NOMO-1 treated with DMSO at 0.1 percent for 48 hours (cell line): ENCODE measurements around the gene REPS2.
"Not testable (repeated sequence)": the region's sequence is repeated elsewhere in the genome, so short reads cannot be mapped to it uniquely, and the experiment has no call there.

Experiments
- DNase-seq: peaks from one replicate; lab custom pipeline; 2025; ENCODE audit not compliant: unreplicated experiment; lab: John Stamatoyannopoulos, UW

REPS2 gene

DNA sequence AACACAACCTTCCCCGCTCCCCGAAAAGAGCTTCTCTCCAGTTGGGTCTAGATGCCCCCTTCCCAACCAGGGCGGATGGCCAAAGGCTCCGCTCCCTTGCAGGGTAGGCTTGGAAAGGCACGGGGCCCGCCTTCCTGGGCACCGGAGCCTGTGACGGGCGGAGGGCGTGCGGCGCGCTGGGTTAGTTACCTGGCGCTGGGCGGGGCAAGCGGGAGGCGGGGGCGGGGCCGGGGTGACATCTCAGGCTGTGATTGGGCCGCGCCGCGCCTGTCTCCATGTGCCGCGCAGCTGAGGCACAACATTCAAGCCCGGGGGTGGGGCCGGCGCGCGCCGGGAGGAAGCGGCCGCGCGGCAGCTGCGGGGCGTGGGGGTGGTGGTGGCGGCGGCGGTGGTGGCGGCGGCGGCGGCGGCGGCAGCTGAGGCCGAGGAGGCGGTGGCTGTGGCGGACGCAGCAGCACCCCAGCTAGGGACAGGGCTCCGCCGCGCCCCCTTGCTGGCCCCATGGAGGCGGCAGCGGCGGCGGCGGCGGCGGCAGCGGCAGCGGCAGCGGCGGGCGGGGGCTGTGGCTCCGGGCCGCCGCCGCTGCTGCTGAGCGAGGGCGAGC is at the start of gene REPS2:
Gene REPS2 (plus strand): TSS at position 298 of the 604 bp plus-strand sequence. CDS start 204 bp downstream, at position 502.
- peak; percentile 66 for DNase-seq

DNA sequence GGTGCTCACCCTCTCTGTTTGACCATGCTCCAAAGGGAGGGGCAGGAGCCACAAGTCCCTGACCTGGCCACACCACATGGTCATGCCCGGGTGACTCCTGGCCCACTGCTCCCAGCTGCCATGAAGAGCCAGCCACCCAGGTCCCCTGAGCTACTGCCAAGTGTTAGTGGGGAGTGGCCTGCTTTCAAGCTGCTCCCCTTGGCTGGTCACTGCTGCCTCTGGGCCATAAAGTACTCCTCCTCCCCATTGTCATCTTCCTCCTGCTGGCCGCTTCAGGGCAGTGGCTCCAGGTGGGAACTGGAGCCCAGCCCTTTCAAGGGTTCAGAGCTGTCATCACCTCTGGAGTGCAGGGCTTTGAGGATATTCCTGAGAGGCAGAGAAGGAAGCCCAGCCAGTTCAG is 49.0 kb upstream of the REPS2 start:
- no peak for DNase-seq

DNA sequence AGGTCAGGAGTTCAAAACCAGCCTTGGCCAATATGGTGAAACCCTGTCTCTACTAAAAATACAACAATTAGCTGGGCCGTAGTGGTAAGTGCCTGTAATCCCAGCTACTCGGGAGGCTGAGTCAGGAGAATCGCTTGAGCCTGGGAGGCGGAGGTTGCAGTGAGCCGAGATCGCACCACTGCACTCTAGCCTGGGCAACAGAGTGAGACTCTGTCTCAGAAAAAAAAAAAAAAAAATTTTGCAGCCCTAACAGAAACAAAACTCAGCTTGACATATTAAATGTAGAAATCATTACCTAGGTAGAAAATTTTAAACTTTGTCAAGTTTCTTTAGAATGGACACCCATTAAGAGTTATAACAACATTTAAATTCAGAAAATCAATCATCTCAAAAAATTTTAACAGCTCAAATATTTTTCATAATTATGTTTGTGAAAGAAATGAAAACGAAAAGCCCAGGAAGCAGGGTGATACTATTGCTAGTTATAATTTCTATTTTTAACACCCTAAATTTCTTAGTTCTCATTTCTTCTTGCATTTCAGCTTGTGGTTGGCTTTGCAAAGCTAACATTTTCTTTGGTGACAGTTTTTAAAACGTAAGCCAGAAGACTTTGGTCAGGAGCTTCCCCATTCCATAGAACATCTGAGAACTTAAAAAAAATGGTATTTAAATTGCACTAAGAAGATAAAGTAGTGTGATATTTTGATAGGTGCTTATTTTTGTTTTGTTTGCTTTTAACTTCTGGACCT is 43.0 kb upstream of the REPS2 start:
- peak; percentile 93 for DNase-seq

DNA sequence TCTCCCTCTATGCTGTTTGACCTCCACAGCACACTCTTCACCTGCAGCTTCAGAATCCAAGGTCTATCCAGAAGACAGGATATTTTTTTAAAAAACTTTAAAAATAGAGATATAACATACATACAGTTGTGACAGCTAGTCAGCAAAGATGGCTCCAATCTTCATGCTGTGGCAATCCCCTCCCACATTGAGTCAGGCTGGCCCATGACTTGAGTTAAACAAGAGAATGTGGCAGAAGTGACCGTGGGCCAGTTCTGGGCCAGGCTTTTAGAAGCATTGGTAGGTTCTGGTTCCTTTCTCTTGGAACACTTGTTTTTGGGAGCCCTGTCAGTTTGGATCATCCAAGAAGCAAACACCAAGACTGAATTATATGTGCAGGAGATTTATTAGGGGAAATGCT is 36.1 kb upstream of the REPS2 start:
- DNase-seq: no peak

DNA sequence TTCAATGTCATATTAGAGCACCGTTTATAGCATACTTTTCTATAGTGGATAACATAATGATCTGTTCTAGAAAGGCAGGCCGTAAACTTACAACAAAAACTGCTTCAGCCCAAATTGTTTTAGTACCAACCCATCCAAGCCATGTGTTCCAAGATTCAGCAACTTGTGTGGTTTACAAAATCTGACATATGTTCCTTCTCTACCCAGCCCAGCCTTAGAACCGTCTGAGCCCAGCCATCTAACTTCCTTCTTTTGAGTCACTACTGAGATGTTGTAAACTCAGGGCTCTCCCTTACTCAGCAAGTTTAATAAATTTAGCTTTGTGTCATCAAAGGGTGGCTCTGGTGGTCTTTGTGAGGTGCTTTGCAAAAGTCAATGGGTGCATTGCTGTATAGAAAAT is 32.4 kb upstream of the REPS2 start:
- peak; percentile 96 for DNase-seq

DNA sequence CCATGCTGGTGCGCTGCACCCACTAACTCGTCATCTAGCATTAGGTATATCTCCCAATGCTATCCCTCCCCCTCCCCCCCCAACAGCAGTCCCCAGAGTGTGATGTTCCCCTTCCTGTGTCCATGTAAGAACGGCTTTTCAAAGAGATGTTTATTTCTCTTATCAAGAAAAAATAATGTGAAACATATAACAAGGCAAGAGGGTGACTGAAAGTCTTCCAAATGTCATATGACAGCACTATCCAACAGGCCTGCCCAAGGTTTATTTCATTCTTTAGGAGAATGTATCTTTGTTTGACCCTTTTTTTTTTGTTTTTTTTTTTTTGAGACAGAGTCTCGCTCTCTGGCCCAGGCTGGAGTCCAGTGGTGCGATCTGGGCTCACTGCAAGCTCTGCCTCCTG is 29.9 kb upstream of the REPS2 start:
- no peak for DNase-seq

DNA sequence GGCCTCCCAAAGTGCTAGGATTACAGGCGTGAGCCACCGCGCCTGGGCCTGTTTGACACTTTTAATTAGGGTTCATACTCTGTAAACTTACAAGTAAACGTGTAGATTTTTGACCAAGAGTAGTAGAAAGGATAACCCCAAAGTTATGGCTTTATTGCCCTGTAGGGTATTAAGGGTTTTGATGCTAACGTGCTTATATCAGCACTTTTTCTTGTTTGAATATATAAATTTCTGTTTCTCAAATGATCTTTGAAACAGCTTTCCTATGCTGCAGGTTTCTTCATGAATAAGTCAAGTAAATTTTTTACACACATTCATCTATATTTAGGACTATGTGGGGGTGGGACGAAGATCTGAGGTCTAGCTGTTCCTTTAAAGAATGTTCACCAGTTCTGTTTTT is 29.3 kb upstream of the REPS2 start:
- DNase-seq: no peak

DNA sequence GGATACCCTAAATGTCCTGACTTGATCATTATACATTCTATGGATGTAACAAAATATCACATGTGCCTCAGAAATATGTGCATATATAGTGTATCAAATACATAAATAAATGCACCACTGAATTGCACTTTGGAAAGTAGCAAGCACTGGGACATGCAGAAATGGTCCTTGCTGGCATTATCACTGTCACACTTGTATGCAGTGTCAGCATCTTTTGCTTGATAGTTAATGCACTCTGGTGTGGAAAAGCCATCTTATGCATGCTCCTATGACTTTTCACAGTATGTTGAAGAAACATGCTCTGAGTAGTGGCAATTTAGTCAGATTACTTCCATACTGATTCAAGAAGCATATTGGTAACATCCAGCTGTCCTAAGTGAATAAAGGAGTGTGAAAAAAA is 27.5 kb upstream of the REPS2 start:
- DNase-seq: no peak

DNA sequence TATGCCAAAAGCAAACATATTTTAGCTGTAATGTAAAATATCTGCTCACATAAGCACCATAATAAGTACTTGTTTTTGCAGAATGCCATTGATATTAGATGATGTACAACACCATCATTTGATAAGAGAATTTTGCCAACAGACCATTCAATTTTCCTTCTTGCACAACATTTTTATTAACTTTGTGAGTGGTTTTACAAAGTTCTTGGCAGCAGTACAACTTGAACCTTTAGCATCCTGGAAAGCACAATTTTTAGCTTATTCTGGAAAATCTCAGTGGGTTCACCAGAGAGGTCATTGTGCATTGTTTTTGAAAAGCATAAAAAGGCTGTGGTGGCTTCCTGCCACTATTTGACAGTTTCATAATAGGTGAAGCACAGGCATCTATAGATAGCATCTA is 26.4 kb upstream of the REPS2 start:
- DNase-seq: no peak

DNA sequence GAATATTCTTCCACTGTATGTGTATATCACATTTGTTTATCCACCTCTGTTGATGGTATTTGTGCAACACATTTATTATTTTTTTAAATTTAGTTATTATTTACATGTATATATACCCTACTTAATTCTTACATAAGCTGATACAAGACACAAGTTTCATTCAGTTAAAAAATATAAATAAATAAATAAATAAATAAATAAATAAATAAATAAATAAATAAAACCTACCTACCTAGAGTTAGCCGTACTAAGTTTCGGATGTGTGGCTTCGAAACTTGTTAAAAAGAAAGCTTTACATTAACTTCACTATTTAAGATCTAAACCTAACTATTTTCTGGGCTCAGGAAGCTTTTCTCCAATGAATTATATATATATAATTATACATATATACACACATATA is 23.3 kb upstream of the REPS2 start:
- DNase-seq: no peak

DNA sequence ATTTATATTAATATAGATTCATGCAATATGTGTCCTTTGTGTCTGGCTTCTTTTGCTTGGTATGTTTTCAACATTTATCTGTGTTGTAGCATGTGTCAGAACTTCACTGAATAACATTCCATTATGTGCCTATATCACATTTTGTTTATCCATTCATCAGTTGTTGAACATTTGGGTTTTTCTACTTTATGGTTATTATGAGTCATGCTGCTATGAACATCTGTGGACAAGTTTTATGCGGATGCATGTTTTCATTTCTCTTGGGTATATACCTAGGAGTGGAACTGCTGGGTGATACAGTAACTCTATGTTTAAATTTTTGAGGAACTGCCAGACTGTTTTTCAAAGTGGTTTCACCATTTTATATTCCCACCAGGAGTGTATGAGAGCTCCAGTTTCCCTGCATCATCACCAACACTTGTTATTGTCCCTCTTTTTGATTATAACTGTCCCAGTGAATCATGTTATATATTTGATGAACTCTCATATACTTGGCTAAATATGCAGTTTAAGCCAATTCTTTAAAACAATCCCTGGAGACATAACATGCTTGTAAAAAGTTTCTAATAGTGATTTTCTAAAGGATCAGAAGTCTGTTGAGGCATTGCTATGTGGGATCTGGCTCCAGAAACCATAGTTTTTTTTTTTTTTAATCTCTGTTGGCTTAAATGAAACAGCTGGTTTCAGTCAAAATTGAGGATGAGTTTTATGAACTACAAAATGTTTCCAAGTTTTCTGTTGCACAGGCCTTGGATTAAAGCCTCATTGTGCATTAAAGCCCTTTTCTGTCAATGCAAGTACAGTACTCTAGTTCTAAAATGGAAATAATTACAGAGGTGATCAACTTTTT is 21.6 kb upstream of the REPS2 start:
- DNase-seq: no peak

DNA sequence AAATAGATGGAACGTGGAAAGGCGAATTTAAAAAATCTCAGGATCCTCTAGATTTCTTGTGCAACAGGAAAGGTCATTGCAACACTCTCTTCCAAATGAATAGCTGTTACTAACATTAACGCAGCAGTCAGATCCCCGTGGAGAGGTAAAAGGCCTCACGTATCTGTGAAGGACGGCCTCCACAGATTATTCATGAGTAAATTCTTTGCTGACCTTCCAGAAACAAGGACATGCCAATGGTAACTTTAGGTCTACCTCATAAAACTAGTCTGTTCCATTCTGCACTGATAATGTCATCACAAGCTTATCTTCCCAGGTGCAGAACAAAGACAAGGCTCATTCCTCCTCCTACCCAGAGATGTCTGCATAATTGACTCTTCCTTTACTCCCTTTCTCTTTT is 16.1 kb upstream of the REPS2 start:
- no peak for DNase-seq

DNA sequence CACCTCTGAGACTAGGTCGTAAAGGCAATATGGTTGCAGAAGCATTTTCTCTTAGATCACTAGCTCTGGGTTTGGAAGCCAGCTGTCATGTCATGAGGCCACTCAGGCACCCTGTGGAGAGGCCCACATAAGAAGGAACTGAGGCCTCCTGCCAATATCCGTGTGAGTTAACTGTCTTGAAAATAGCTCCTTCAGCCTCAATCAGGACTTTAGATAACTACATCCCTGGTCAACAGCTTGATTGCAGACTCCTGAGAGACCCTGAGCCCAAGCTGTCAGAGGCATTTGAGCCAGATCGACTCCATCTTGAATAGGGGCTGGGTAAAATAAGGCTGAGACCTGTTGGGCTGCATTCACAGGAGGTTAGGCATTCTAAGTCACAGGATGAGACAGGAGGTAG is 15.1 kb upstream of the REPS2 start:
- peak; percentile 80 for DNase-seq

DNA sequence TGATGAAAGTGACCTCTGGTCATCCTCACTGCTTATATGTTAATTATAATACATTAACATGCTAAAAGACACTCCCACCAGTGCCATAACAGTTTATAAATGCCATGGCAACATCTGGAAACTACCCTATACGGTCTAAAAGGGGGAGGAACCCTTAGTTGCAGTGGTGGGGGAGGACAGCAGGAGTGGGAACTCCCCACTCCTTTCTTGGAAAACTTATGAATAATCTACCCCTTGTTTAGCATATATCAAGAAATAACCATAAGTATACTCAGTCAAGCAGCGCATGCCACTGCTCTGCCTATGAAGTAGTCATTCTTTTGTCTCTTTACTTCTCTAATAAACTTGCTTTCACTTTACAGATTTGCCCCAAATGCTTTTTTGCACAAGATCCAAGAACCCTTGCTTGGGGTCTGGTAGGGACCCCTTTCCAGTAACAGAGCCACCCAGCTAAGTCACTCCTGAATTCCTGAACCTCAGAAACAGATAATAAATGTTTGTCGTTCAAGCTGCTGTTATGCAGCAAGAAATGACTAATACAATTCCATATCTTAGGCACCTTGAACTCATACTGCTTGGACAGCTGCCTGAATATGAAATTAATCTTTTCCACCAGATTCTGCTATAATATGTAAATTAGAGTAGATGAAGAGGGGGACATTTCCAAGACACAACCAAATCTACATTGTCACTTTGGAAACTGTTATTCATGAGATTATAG is 14.4 kb upstream of the REPS2 start:
- no peak for DNase-seq

DNA sequence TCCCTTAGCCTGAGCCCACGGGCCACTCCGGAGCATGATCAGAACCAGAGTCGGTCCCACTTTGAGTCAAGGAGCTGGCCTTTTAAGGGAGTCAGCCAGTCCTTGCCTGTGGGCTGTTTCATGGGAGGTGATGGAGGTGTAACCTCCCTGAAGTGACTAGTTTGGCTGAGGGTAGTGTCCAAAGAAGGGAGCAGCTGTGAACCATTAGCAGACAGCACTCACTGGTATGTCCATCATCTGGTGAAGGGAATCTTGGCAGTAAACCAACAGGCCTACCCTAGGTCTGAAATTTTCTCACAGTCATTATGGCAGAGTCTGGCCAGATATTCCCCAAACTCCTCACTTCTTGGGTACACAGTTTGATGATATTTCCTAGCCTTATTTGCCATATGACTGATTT is 12.3 kb upstream of the REPS2 start:
- DNase-seq: no peak

DNA sequence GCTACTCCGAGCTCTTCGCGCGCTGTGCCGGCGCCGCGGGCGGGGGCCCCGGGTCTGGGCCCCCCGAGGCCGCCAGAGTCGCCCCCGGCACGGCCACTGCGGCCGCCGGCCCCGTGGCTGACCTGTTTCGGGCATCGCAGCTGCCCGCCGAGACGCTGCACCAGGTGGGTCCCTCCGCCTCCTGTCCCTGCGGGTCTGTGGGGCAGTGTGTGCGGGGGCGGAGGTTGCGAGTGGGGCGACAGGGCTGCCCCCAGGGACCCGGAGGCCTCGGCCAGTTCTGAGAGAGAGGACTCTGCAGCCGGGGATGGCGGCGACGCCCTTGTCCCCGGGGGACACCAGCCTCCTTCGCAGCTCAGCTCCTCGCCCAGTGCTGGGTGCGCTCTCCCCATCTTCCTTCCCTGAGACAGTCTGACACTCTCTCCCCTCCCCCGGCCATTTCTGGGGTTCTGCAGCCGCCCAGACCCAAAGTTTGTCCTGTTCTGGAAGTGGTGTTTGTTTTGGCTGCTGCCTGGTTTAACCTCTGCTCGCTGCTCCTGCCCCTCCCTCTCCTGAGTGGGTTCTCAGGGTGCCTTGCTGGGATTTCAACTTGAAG is 609 bp downstream of the REPS2 start:
- no peak for DNase-seq

DNA sequence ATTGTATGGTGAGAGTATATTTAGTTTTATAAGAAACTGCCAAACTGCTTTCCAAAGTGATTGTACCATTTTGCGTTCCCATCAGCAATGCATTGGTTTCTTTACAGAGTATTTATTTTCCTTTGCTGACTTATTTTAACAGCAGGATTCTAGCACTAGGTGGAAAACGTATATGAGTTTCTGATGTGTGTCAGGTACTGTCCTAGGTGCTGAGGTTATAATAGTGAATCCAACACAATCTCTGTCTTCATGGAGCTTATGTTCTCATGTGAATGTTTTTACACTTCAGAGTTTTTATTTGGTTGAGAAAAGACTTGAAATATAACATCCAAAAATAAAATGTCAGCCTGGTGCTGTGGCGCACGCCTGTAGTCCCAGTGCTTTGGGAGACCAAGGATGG is 4.0 kb downstream of the REPS2 start:
- no peak for DNase-seq

DNA sequence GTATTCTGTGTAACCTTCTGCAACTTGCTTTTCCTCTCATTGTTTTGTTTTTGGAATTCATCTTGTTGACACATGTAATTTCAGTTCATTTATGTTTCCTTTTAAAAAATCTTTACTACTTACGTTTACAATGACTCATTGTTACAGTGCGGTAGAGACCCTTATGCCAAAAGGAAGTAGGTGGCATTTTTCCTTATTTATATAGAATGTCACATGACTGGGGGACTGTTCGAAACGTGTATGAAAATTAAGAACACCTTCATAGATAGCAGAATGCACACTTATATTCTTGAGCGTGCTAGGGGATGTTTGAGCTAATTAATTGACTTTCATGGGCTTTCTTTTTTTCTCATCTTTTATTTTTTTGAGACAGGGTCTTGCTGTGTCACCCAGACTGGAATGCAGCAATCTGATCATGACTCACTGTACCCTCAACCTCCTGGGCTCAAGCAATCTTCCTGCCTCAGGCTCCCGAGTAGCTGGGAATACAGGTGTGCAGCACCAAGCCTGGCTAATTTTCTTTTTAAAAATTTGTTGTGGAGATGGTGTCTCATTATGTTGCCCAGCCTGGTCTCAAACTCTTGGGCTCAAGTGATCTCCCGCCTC is 7.3 kb downstream of the REPS2 start:
- peak; percentile 19 for DNase-seq

DNA sequence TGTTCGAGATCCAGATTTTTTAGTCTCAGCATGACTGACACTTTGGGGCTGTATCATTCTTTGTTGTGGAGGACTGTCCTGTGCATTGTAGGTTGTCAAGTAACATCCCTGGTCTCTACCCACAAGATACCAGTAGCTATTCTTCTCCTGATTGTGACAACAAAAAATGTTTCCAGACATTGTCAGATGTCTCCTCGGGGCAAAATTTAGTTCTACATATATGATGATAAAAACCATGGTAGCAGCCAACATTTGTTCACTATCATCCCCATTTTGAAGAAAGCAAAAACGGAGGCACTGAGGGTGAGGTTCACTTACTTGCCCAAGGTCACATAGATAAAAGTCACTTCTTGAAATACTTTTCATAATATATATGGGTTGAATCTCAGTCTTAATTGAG is 11.3 kb downstream of the REPS2 start:
- no peak for DNase-seq

DNA sequence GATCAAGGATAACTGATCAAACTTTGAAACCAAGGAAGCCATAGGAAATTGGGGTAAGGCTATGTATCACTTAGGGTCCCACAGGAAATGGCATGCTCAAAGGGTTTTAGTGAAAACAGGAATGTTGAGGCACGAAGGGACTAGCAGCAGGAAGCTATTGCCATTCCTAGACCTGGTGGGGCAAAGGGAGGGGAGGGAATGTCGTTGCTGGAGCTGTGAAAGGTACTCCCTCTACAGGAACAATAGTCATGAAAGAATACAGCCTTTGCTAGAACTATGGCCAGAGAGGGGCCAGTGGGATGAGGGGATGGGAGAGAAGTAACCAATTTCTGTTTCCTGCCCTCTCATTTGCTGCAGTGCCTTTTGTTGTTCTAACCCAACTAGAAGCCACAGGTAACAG is 11.9 kb downstream of the REPS2 start:
- no peak for DNase-seq

DNA sequence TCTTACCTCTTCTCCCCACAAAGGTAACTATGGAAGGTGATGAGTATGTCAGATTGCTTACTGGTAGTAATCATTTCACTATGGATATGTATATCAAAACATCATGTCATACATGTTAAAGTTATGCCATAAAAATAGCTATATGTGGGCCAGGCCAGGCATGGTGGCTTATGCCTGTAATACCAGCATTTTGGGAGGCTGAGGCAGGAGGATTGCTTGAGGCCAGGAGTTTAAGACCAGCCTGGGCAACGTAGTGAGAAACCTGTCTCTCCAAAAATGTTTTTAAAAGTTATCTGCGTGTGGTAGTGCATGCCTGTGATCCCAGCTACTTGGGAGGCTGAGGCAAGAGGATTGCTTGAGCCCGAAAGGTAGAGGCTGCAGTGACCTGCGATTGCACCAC is 16.2 kb downstream of the REPS2 start:
- not testable (repeated sequence) for DNase-seq
